GM19043 (cell line): ENCODE results near the gene HCFC1R1.

Experiments used
- ATAC-seq: cut with Tn5 transposase; IDR thresholded peaks from one replicate; pipeline ENCODE4 v1.9.1; 2021; ENCODE audit warnings: low read depth; ENCODE audit not compliant: unreplicated experiment

The HCFC1R1 gene

DNA sequence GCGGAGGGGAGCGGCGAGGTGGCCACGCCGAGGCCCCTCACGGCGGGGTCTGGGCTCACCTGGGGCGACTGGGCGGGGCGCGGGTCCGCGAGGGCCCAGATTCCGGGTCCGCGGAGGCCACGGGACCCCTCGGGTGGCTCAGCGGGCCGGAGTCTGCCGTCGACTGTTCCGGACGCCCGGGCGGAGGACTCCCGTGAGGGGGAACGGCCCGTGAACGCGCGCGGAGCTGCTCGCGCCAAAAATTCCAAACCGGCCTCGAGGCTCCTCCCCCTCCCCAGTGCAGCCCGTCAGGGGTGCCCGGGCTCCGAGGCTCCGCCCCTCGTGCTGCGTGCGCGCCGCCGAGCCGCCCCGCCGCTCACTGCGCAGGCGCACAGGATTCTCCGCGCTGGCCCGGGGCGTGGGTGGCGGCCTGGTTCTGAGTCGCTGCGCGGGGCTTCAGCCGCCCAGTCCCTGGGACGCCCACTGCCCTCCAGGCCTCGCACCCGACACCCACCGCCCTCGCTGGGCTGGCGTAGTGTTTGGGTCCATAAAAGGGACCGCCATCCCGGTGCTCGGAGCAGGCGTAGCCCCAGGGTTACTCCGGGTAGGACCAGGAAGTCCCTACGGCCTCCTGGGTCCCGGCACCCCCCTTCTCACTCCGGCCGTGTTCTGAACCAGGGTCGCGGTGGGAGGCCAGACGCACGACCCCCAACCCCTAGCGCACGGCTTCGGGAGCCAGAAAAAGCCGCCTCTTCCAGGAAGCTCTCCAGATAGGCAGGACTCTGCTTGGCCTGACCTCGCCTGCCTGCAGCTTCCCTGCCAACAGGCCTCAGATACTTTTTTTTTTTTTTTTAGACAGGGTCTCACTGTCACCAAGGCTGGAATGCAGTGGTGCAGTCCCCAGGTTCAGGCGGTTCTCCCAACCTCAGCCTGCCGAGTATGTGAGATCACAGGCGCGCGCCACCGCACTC is 43.2 kb downstream of the HCFC1R1 start, which contains the start of gene PKMYT1:
TSS of gene PKMYT1 (minus strand) at position 220 of the 950 bp plus-strand sequence. CDS start 789 bp downstream, outside the sequence.
- peak; percentile 76 for ATAC-seq

DNA sequence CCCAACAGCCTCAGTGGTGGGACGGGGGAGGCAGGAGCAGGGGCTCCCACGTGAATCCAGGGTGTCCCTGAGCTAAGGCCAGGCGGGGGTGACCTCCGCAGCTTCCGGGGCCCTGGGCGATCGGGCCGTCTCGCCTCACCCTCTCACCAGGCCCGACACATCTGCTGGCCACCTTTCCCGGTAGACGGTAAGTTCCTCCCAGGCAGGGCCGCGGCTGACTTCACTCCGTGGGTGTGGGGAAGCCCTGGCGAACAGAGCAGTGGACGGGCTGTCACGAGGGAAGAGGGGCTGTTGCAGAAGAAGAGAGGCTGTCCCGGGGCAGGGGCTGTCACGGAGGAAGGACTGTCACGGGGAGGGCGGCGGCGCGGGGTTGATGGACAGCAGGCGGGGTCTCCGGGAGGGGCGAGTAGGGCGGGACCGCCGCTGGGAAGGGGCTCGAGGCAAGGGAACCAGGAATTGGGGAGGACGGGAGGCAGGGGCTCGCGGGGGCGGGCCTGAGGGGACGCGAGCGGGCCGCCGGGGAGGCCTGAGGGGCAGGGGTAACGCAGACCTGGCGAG is 44.0 kb downstream of the HCFC1R1 start:
- no peak for ATAC-seq

DNA sequence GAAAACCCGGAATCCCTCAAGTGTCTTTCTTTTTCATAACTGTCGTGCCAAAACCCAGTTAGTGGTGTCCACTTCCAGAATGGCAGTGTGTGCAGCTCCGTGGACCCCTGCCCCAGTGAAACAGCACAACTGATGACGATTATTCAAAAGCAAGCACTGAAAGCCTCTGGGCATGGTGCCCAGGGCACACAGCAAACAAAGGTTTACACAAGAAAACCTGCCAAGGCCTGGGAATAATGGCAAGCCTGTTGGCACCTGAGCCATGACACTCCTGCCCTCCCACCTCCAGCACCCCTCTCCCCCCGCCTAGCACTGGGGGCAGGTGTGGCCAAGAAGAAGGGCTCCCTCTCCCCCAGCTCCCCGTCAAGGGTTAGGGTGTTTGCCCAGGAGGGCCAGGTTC is 46.3 kb downstream of the HCFC1R1 start:
- ATAC-seq, result no peak

- no peak for ATAC-seq
Observed at GRCh38 chr16:2976673-2977072, 47.1 kb downstream of the HCFC1R1 start.

DNA sequence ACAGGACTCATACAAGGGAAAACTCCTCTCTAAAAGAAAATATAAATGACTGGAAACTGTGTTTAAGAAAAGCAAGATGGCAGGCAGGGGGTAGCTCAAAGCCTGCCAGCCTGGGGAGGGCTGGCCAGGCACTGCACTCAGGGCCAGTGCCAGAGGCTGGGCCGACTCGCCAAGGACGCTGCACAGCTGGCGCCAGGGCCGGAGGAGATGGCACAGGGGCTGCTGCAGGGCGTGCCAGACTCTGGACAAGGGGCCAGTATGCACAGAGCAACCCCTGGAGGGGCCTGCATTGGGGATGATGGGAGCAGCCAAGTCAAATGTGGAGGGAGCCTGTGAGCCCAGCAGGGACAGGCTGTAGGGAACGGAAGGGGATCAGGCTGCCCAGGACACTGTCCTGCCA is 47.5 kb downstream of the HCFC1R1 start:
- ATAC-seq, result no peak

GRCh38 chr16:2975161-2975795 is 48.5 kb downstream of the HCFC1R1 start:
- no peak for ATAC-seq

- ATAC-seq, result no peak
Observed at GRCh38 chr16:2974319-2975056, 49.3 kb downstream of the HCFC1R1 start.

DNA sequence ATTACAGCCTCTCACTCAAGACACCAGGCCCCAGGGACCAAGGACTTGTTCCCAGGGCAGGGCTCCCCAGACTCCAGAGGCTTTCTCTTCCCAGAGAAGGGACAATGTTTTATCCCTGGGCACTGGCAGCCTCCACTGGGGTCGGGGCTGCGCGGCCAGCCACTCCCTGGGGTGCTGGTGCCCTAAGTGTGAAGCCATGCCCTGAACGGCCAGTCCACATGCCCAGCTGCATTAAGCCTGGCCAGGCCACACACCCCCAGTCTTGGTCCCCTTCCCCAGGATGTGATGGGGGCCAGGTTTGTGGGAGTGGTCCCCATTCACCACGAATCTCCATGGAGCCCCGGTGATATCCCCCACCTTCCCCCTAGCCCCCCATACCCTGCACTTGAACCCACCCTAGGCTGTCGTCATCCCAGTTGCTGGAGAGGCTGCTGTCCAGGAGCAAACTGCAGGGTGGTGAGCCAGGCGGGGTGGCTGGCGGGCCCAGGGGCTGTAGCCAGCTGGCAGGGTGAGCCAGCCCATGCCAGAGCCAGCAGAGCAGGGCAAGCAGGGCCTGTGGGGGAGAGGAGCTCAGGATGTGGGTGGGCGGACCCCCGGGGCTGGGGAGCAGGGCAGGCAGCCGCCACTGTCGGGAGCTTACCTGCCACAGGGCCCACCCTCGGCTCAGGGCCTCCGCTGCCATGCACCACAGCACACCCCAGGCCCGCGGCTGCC is 50.0 kb downstream of the HCFC1R1 start:
- ATAC-seq, result no peak

GRCh38 chr16:2973093-2973492 is 50.6 kb downstream of the HCFC1R1 start:
- no peak for ATAC-seq
